Esophagus muscularis mucosa (tissue), 4 donors: Measurements from ENCODE around the gene TRIM67. TPM values are rescaled to one million over a fixed set of nuclear protein-coding genes. Genes with fewer than 3 reads are reported as not detected.

Source experiments
- DNase-seq: peaks from one replicate; pipeline ENCODE4 v3.0.0-alpha.2; 2017; ENCODE audit errors: extremely low spot score
- H3K27ac ChIP-seq, 4 donors: fragments of 200-600 bp; sonication (generic); replicated peaks in 1 of 4; 1 replicate in 3 of 4; 2 replicates in 1 of 4; pipeline ENCODE4 v1.5.1; 2016 to 2019; ENCODE audit warnings: mild to moderate bottlenecking in 1 of 4
- H3K27me3 ChIP-seq, 4 donors: fragments of 200-600 bp; sonication (generic); one replicate each; pipeline versions ENCODE4 v1.5.1 to v1.6.0; 2016 to 2019
- H3K36me3 ChIP-seq, 4 donors: fragments of 200-600 bp; sonication (generic); one replicate each; pipeline ENCODE4 v1.5.1; 2016 to 2019
- H3K4me1 ChIP-seq, 4 donors: fragments of 200-600 bp; sonication (generic); one replicate each; pipeline ENCODE4 v1.5.1; 2016 to 2019
- H3K4me3 ChIP-seq, 4 donors: fragments of 200-600 bp; sonication (generic); 1 replicate in 2 of 4; 2 replicates in 2 of 4; pipeline ENCODE4 v1.5.1; 2016 to 2019; ENCODE audit warnings: mild to moderate bottlenecking in 4 of 4, moderate library complexity in 1 of 4
- H3K9me3 ChIP-seq, 4 donors: fragments of 200-600 bp; sonication (generic); 1 replicate in 3 of 4; 2 replicates in 1 of 4; pipeline ENCODE4 v1.5.1; 2016 to 2019
- CTCF ChIP-seq, 3 experiments: fragments of 200-600 bp in 2 of 3; fragments of 450-650 bp in 1 of 3; sonication (generic) in 2 of 3; IDR thresholded peaks; one replicate each; pipeline ENCODE4 v1.5.1; 2017 to 2019; ENCODE audit warnings: antibody characterized with exemption in 3 of 3, mild to moderate bottlenecking in 2 of 3, moderate library complexity in 1 of 3
- EP300 ChIP-seq: sonication (generic); formaldehyde crosslinking; IDR thresholded peaks from one replicate; pipeline ENCODE4 v1.6.1; 2017; ENCODE audit warnings: antibody characterized with exemption
- POLR2A ChIP-seq: fragments of 450-650 bp; IDR thresholded peaks from one replicate; pipeline ENCODE4 v1.6.1; 2017; ENCODE audit warnings: antibody characterized with exemption, moderate library complexity, mild to moderate bottlenecking, low read depth
- POLR2AphosphoS5 ChIP-seq, 2 donors: sonication (generic); formaldehyde crosslinking; IDR thresholded peaks; one replicate each; pipeline ENCODE4 v1.6.1; 2017; ENCODE audit warnings: antibody characterized with exemption in 2 of 2
- WGBS: methylation state at CpG from one replicate; pipeline ENCODE4 v1.1.5; 2018; 5-methylcytosine and 5-hydroxymethylcytosine counted together
- intact Hi-C: fragments of 100-400 bp; cut with DNase I; formaldehyde crosslinking; loops from one replicate; pipeline ENCODE4 v1.15.1; 2023
- total RNA-seq, 4 donors: library from RNA; depleted of rRNA; stranded (reverse); fragments of >200 nt; gene quantifications; one replicate each; pipeline versions ENCODE4 v1.1.0 to v1.2.1, GENCODE V29; 2016

The TRIM67 gene
- total RNA-seq, 4 donors from 2014 or later, result under 0.01 to 0.42 (median 0.13) TPM; not detected in 1

- 94% methylated on average over 14 of the region's 14 CpGs for WGBS
- Histone ChIP-seq H3K4me1 (peaks cover 0 to 16% (median 10%) of the 10 kb centered on the region in 4 donors), H3K4me3 (no peak overlapping the region), H3K27me3 (no peaks in the 10 kb centered on the region), H3K36me3 (peaks cover 5 to 54% (median 25%) of the 10 kb centered on the region in 4 donors), H3K27ac (no peak overlapping the region), H3K9me3 (no peaks in the 10 kb centered on the region)
- TF ChIP-seq POLR2AphosphoS5 (IDR thresholded peaks at IDR 0.05), result no peak
- no peak for DNase-seq
- intact Hi-C loops, result loop anchor here (10.0 kb wide), 1 partner anchor 292 kb away; the partner anchor contains the start of gene TSNAX
These were observed 71.2 kb downstream of the TRIM67 start for GRCh38 chr1:231232870-231233734.

- Histone ChIP-seq H3K27ac (no peak overlapping the region), H3K4me1 (peaks cover 0 to 16% (median 10%) of the 10 kb centered on the region in 4 donors), H3K27me3 (no peaks in the 10 kb centered on the region), H3K36me3 (peaks cover 0 to 54% (median 26%) of the 10 kb centered on the region in 4 donors), H3K9me3 (no peaks in the 10 kb centered on the region), H3K4me3 (no peak overlapping the region)
- intact Hi-C loops, result loop anchor here (10.0 kb wide), 1 partner anchor 291 kb away; the partner anchor contains the start of gene TSNAX
- TF ChIP-seq POLR2AphosphoS5 (IDR thresholded peaks at IDR 0.05) (no peak), CTCF (IDR thresholded peaks at IDR 0.05) (no peak), POLR2A (no peak), EP300 (no peak)
- no peak for DNase-seq
- WGBS, result 85% methylated on average over 8 of the region's 8 CpGs
These were observed 72.0 kb downstream of the TRIM67 start for GRCh38 chr1:231233735-231234417.

GRCh38 chr1:231234506-231234905, 72.6 kb downstream of the TRIM67 start:
- no peak overlapping the region for H3K4me3 ChIP-seq
- intact Hi-C loops, result loop anchor here (10.0 kb wide), 1 partner anchor 290 kb away; the partner anchor contains the start of gene TSNAX
- DNase-seq, result no peak
- peaks cover 0 to 54% (median 28%) of the 10 kb centered on the region in 4 donors for H3K36me3 ChIP-seq
- TF ChIP-seq EP300 (no peak), CTCF (IDR thresholded peaks at IDR 0.05) (no peak), POLR2AphosphoS5 (IDR thresholded peaks at IDR 0.05) (no peak), POLR2A (no peak)
- H3K9me3 ChIP-seq, result no peaks in the 10 kb centered on the region
- WGBS, result 90% methylated on average over 3 of the region's 3 CpGs
- H3K27me3 ChIP-seq, result no peaks in the 10 kb centered on the region
- H3K27ac ChIP-seq, result no peak overlapping the region
- peaks cover 2 to 19% (median 12%) of the 10 kb centered on the region in 4 donors for H3K4me1 ChIP-seq

- H3K27ac ChIP-seq, result no peak overlapping the region
- DNase-seq, result no peak
- H3K9me3 ChIP-seq, result no peaks in the 10 kb centered on the region
- TF ChIP-seq POLR2A (no peak), POLR2AphosphoS5 (IDR thresholded peaks at IDR 0.05) (no peak), EP300 (no peak), CTCF (IDR thresholded peaks at IDR 0.05) (no peak)
- H3K4me1 ChIP-seq, result peaks cover 11 to 31% (median 22%) of the 10 kb centered on the region in 4 donors
- intact Hi-C loops, result loop anchor here (10.0 kb wide), 1 partner anchor 289 kb away; the partner anchor contains the start of gene TSNAX
- H3K4me3 ChIP-seq, result no peak overlapping the region
- 94% methylated on average over 3 of the region's 3 CpGs for WGBS
- H3K36me3 ChIP-seq, result peaks cover 0 to 49% (median 28%) of the 10 kb centered on the region in 4 donors
- no peaks in the 10 kb centered on the region for H3K27me3 ChIP-seq
These were observed 73.8 kb downstream of the TRIM67 start for GRCh38 chr1:231235526-231236207.
